ENCODE measurements around the gene ASPHD2.

The ASPHD2 gene

DNA sequence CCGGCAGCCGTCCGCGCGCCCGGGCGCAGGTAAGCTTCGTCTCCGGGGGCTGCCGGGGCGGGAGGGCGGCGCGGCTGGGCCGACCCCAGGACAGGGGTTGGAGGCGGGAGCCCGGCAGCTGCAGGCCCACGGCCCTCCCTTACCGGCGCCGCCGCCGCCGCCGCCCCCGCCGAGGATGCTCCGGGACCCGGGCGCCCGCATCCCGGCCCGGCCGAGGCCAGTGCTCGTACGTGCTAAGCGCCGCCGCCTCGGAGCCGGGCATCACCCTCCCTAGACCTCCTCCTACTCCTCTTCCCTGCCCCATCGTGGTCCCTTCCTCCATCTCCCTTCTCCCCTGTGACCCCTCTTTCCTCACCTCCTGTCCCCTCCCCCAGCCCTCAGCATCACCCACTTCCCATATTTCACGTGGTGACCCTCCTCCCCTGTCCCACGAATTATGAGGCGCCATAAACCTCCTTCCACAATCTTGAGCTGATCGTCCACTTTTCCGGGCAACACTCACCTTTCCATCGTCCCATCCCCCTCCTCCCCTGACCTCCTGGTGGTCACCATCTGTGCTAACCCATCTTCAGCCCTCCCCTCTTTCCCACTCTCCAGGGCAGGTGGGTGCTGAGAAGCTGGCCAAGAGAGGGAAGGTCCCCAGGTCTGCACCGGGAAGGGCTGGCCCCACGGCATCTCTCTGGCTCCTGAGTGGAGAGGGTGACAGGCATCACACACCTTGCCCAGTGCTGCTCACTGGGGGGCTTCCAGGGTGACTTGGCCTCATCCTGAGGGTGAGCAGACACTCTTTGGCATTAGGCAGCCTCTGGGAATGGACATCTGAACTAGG lies 612 bp downstream of the ASPHD2 start:
- TF ChIP-seq CTCF (IDR thresholded peaks at IDR 0.05; ENCODE audit: extremely low read depth, insufficient read depth, missing control alignments) = no peak
- no peak for DNase-seq (ENCODE audit: low spot score)
- in situ Hi-C loops (cut with MboI; ENCODE audit: low pct_unique_long_range_greater_than_20kb, low sequenced_read_pairs, unreplicated experiment) = no loop called here

GRCh38 chr22:26430600-26430999 lies 1.5 kb downstream of the ASPHD2 start:
- no peak for TF ChIP-seq CTCF (IDR thresholded peaks at IDR 0.05; ENCODE audit: extremely low read depth, insufficient read depth, missing control alignments)
- in situ Hi-C loops (cut with MboI; ENCODE audit: low pct_unique_long_range_greater_than_20kb, low sequenced_read_pairs, unreplicated experiment) = no loop called here
- DNase-seq (ENCODE audit: low spot score) = peak; percentile 57

GRCh38 chr22:26431261-26431995 lies 2.4 kb downstream of the ASPHD2 start:
- peak; percentile 71 for DNase-seq (ENCODE audit: low spot score)
- in situ Hi-C loops (cut with MboI; ENCODE audit: low pct_unique_long_range_greater_than_20kb, low sequenced_read_pairs, unreplicated experiment) = no loop called here
- no peak for TF ChIP-seq CTCF (IDR thresholded peaks at IDR 0.05; ENCODE audit: extremely low read depth, insufficient read depth, missing control alignments)

DNA sequence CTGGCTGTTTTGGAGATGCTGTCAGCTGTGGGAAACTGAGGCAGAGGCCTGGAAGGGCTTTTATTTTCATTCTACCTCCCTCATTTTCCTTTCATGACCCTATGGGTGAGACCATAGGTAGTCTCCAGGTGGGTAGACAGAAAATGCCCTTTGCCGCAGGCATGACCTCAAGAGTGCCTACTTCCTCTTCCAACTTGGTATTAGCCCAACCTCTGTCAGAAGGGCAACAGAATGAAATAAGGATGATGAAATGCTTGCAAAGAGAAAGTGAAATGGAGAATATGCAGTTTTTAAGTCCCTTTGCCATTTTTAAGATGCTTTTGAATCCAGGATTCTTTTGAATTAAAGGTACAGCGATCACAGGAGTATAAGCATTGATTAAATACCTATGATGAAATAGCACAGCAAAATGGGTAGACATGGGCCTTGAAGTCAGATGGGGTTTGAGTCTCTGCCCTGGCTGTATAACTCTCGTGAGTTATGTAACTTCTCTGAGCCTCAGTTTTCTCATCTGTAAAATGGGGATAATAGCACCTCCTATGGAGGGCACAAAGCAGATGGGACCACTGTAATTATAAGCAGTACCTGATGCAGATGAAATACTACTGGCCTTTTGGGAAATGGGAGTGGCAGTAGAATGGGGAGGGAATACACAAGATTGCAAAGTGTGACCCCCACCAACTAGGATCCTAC lies 3.7 kb downstream of the ASPHD2 start:
- in situ Hi-C loops (cut with MboI; ENCODE audit: low pct_unique_long_range_greater_than_20kb, low sequenced_read_pairs, unreplicated experiment) = no loop called here
- peak; percentile 53 for DNase-seq (ENCODE audit: low spot score)
- TF ChIP-seq CTCF (IDR thresholded peaks at IDR 0.05; ENCODE audit: extremely low read depth, insufficient read depth, missing control alignments) = no peak

DNA sequence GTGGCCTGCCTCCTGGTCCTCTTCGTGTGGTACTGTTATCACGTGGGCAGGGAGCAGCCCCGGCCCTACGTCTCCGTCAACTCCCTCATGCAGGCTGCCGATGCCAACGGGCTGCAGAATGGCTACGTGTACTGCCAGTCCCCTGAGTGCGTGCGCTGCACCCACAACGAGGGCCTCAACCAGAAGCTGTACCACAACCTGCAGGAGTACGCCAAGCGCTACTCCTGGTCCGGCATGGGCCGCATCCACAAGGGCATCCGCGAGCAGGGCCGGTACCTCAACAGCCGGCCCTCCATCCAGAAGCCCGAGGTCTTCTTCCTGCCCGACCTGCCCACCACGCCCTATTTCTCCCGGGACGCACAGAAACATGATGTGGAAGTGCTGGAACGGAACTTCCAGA lies 4.7 kb downstream of the ASPHD2 start:
- no peak for TF ChIP-seq CTCF (IDR thresholded peaks at IDR 0.05; ENCODE audit: extremely low read depth, insufficient read depth, missing control alignments)
- no peak for DNase-seq (ENCODE audit: low spot score)
- in situ Hi-C loops (cut with MboI; ENCODE audit: low pct_unique_long_range_greater_than_20kb, low sequenced_read_pairs, unreplicated experiment) = no loop called here

DNA sequence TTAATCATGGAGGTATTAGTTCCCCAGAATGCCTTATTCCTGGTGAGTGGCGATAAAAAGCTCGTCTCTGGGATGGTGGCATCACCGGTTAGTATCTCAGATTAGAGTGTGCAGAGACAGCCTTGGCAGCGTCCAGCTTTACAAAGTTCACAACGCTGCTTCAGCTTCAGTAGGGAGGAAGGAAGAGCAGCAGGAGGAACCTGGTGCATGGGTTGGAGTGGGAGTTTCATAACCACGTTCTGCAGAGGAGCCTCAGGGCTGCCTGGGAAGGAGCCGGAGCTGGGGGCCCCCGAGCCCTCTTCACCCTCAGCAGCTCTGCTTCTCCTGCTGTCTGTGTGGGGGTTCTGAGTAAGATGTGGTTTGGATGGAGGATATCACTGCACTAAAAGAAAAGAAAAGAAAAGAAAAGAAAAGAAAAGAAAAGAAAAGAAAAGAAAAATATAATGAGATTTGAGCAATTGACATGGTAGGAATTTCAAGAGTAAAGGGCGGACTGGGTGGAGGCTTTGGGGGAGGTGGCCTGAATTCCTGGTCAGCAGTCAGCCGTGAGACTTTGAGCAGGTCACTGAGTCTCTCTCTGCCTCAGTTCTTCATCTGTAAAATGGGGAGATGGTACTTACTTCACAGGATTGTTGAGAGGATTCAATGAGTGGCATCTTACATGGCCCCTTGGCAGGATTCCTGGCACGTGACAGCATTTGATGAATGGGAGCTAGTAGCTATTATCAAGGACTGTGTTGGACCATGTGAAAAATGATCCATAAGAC lies 6.5 kb downstream of the ASPHD2 start:
- TF ChIP-seq CTCF (IDR thresholded peaks at IDR 0.05; ENCODE audit: extremely low read depth, insufficient read depth, missing control alignments) = no peak
- DNase-seq (ENCODE audit: low spot score) = no peak
- in situ Hi-C loops (cut with MboI; ENCODE audit: low pct_unique_long_range_greater_than_20kb, low sequenced_read_pairs, unreplicated experiment) = no loop called here

Data from GM13977 (cell line).